ENCODE results near the gene ASB16. TPM values are rescaled to one million over a fixed set of nuclear protein-coding genes. Genes with fewer than 3 reads are reported as not detected.
"Not testable (repeated sequence)": the region's sequence is repeated elsewhere in the genome, so short reads cannot be mapped to it uniquely, and the experiment has no call there.

Gene ASB16
- polyA plus RNA-seq, 1 donor from 2014 or later: not detected

GRCh38 chr17:44146375-44147346, 23.8 kb upstream of the ASB16 start:
- Histone ChIP-seq H4K20me1 (ENCODE audit: insufficient read depth) (no peaks in the 10 kb centered on the region), H3K4me3 (ENCODE audit: low read length) (no peak overlapping the region), H3F3A (ENCODE audit: insufficient read depth, low read length, poor library complexity, severe bottlenecking) (no peaks in the 10 kb centered on the region), H3K9ac (ENCODE audit: low read length) (no peak overlapping the region), H3K27ac (ENCODE audit: low read length) (peak overlapping the region; percentile 51), H3K9me2 (ENCODE audit: insufficient read depth, low read length) (no peaks in the 10 kb centered on the region), H3K4me2 (ENCODE audit: low read length) (no peak overlapping the region), H3K9me3 (ENCODE audit: low read length) (no peaks in the 10 kb centered on the region), H3K79me2 (replicated peaks; ENCODE audit: insufficient read depth, low read length) (no peaks in the 10 kb centered on the region), H3K27me3 (ENCODE audit: insufficient read depth, low read depth, low read length) (no peaks in the 10 kb centered on the region), H3K36me3 (ENCODE audit: insufficient read depth, low read length) (no peaks in the 10 kb centered on the region), H2AFZ (ENCODE audit: low read depth, low read length) (no peak overlapping the region)
- TF ChIP-seq POLR2AphosphoS5 (IDR thresholded peaks at IDR 0.05) (no peak), SMC3 (conservative IDR thresholded peaks at IDR 0.05; ENCODE audit: poor library complexity) (no peak), EZH2 (IDR thresholded peaks at IDR 0.05; ENCODE audit: borderline replicate concordance, insufficient read depth, low read length, poor library complexity, severe bottlenecking) (no peak), MXI1 (conservative IDR thresholded peaks at IDR 0.05; ENCODE audit: poor library complexity, severe bottlenecking) (no peak)

GRCh38 chr17:44147812-44148211, 22.7 kb upstream of the ASB16 start:
- no peaks in the 10 kb centered on the region for H4K20me1 ChIP-seq (ENCODE audit: insufficient read depth)
- H3K4me3 ChIP-seq (ENCODE audit: low read length): no peak overlapping the region
- no peak for TF ChIP-seq EP300 (conservative IDR thresholded peaks at IDR 0.05; ENCODE audit: poor library complexity, severe bottlenecking)
- TF ChIP-seq, protein P1, sequence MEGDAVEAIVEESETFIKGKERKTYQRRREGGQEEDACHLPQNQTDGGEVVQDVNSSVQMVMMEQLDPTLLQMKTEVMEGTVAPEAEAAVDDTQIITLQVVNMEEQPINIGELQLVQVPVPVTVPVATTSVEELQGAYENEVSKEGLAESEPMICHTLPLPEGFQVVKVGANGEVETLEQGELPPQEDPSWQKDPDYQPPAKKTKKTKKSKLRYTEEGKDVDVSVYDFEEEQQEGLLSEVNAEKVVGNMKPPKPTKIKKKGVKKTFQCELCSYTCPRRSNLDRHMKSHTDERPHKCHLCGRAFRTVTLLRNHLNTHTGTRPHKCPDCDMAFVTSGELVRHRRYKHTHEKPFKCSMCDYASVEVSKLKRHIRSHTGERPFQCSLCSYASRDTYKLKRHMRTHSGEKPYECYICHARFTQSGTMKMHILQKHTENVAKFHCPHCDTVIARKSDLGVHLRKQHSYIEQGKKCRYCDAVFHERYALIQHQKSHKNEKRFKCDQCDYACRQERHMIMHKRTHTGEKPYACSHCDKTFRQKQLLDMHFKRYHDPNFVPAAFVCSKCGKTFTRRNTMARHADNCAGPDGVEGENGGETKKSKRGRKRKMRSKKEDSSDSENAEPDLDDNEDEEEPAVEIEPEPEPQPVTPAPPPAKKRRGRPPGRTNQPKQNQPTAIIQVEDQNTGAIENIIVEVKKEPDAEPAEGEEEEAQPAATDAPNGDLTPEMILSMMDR (IDR thresholded peaks at IDR 0.05; ENCODE audit: poor library complexity, severe bottlenecking): no peak
- TF ChIP-seq EZH2 (IDR thresholded peaks at IDR 0.05; ENCODE audit: borderline replicate concordance, insufficient read depth, low read length, poor library complexity, severe bottlenecking): no peak
- TF ChIP-seq RAD21 (conservative IDR thresholded peaks at IDR 0.05): no peak
- TF ChIP-seq REST (IDR thresholded peaks at IDR 0.05; ENCODE audit: borderline replicate concordance): no peak
- no peak for TF ChIP-seq MXI1 (conservative IDR thresholded peaks at IDR 0.05; ENCODE audit: poor library complexity, severe bottlenecking)
- TF ChIP-seq TAF1 (IDR thresholded peaks at IDR 0.05; ENCODE audit: low read depth): no peak
- TF ChIP-seq POLR2AphosphoS5 (IDR thresholded peaks at IDR 0.05): no peak
- no peak for TF ChIP-seq SMC3 (conservative IDR thresholded peaks at IDR 0.05; ENCODE audit: poor library complexity)
- no peaks in the 10 kb centered on the region for H3F3A ChIP-seq (ENCODE audit: insufficient read depth, low read length, poor library complexity, severe bottlenecking)
- no peak overlapping the region for H3K4me2 ChIP-seq (ENCODE audit: low read length)
- H3K27ac ChIP-seq (ENCODE audit: low read length): no peak overlapping the region
- no peaks in the 10 kb centered on the region for H3K9me3 ChIP-seq (ENCODE audit: low read length)
- no peaks in the 10 kb centered on the region for H3K27me3 ChIP-seq (ENCODE audit: insufficient read depth, low read depth, low read length)
- no peaks in the 10 kb centered on the region for H3K79me2 ChIP-seq (replicated peaks; ENCODE audit: insufficient read depth, low read length)
- no peaks in the 10 kb centered on the region for H3K36me3 ChIP-seq (ENCODE audit: insufficient read depth, low read length)
- no peak overlapping the region for H2AFZ ChIP-seq (ENCODE audit: low read depth, low read length)
- no peak overlapping the region for H3K9ac ChIP-seq (ENCODE audit: low read length)
- no peaks in the 10 kb centered on the region for H3K9me2 ChIP-seq (ENCODE audit: insufficient read depth, low read length)

- not testable (repeated sequence) for H3K9me3 ChIP-seq (ENCODE audit: low read length); H4K20me1 ChIP-seq (ENCODE audit: insufficient read depth); H3K4me3 ChIP-seq (ENCODE audit: low read length); H3K79me2 ChIP-seq (replicated peaks; ENCODE audit: insufficient read depth, low read length); H3K27me3 ChIP-seq (ENCODE audit: insufficient read depth, low read depth, low read length); H3K9ac ChIP-seq (ENCODE audit: low read length); H3K27ac ChIP-seq (ENCODE audit: low read length); H2AFZ ChIP-seq (ENCODE audit: low read depth, low read length); H3K36me3 ChIP-seq (ENCODE audit: insufficient read depth, low read length); H3F3A ChIP-seq (ENCODE audit: insufficient read depth, low read length, poor library complexity, severe bottlenecking); H3K9me2 ChIP-seq (ENCODE audit: insufficient read depth, low read length); H3K4me2 ChIP-seq (ENCODE audit: low read length)
Measured at GRCh38 chr17:44149066-44149465, 21.4 kb upstream of the ASB16 start.
